Gastroesophageal sphincter (tissue), 4 donors: ENCODE results near the gene HIF1A. TPM values are rescaled to one million over a fixed set of nuclear protein-coding genes. Genes with fewer than 3 reads are reported as not detected.

Experiments used
- ATAC-seq: fragments of 150-250 bp; one replicate; pipeline ENCODE4 v1.9.1; 2016; ENCODE audit warnings: mild to moderate bottlenecking, moderate library complexity
- H3K27ac ChIP-seq, 4 donors: fragments of 200-600 bp; sonication (generic) in 3 of 4; 1 replicate in 3 of 4; 2 replicates in 1 of 4; pipeline ENCODE4 v1.5.1; 2016 to 2019
- H3K27me3 ChIP-seq: fragments of 200-600 bp; sonication (generic); one replicate; pipeline ENCODE4 v1.5.1; 2019
- H3K36me3 ChIP-seq, 2 donors: fragments of 200-600 bp; sonication (generic); one replicate each; pipeline ENCODE4 v1.5.1; 2019; ENCODE audit warnings: control low read depth in 1 of 2
- H3K4me1 ChIP-seq, 3 donors: fragments of 200-600 bp; sonication (generic); 1 replicate in 2 of 3; 2 replicates in 1 of 3; pipeline ENCODE4 v1.5.1; 2016 to 2019; ENCODE audit warnings: control low read depth in 2 of 3
- H3K4me3 ChIP-seq, 2 donors: fragments of 200-600 bp; sonication (generic); one replicate each; pipeline ENCODE4 v1.5.1; 2019; ENCODE audit warnings: mild to moderate bottlenecking in 1 of 2, moderate library complexity in 1 of 2
- H3K9me3 ChIP-seq, 3 donors: fragments of 200-600 bp; sonication (generic); one replicate each; pipeline ENCODE4 v1.5.1; 2017 to 2019; ENCODE audit warnings: control low read depth in 2 of 3
- CTCF ChIP-seq, 4 experiments: fragments of 200-600 bp in 2 of 4; fragments of 450-650 bp in 2 of 4; sonication (generic) in 1 of 4; IDR thresholded peaks; one replicate each; pipeline ENCODE4 v1.5.1; 2017 to 2019; ENCODE audit warnings: antibody characterized with exemption in 4 of 4, mild to moderate bottlenecking in 2 of 4, moderate library complexity in 2 of 4
- EP300 ChIP-seq: sonication (generic); formaldehyde crosslinking; IDR thresholded peaks from one replicate; pipeline ENCODE4 v1.6.1; 2017; ENCODE audit warnings: antibody characterized with exemption, mild to moderate bottlenecking
- POLR2A ChIP-seq, 2 donors: fragments of 450-650 bp; IDR thresholded peaks; one replicate each; pipeline ENCODE4 v1.6.1; 2017; ENCODE audit warnings: antibody characterized with exemption in 2 of 2, mild to moderate bottlenecking in 2 of 2, moderate library complexity in 1 of 2
- POLR2AphosphoS5 ChIP-seq: sonication (generic); formaldehyde crosslinking; IDR thresholded peaks from one replicate; pipeline ENCODE4 v1.6.1; 2017; ENCODE audit warnings: antibody characterized with exemption
- WGBS, 2 donors: methylation state at CpG; one replicate each; pipeline ENCODE4 v1.1.5; 2018; ENCODE audit warnings: low coverage in 1 of 2; 5-methylcytosine and 5-hydroxymethylcytosine counted together
- total RNA-seq, 4 donors: library from RNA; depleted of rRNA; stranded (reverse); fragments of >200 nt; gene quantifications; one replicate each; pipeline ENCODE4 v1.1.0, GENCODE V29; 2016

Gene HIF1A
- total RNA-seq, 4 donors from 2014 or later: 84.3 to 120 (median 111) TPM

DNA sequence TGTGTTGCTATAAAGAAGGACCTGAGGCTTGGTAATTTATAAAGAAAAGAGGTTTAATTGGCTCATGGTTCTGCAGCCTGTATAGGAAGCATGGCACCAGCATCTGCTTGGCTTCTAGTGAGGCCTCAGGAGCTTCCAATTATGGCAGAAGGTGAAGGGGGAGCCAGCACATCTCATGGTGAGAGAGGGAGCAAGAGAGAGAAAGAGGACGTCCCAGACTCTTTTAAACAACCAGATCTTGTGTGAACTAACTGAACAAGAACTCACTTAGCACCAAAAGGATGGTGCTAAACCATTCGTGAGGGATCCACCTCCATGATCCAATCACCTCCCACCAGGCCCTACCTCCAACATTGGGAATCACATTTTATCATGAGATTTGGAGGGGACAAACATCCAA lies 60.8 kb downstream of the HIF1A start:
- 59 to 90% methylated on average over 1 to 2 of the region's 2 CpGs for WGBS, 2 donors
- no peak for ATAC-seq
- Histone ChIP-seq H3K4me1 (peaks cover 0 to 10% (median 3%) of the 10 kb centered on the region in 3 donors), H3K9me3 (no peaks in the 10 kb centered on the region), H3K27me3 (no peaks in the 10 kb centered on the region), H3K36me3 (no peaks in the 10 kb centered on the region), H3K4me3 (no peak overlapping the region), H3K27ac (no peak overlapping the region)
- TF ChIP-seq CTCF (IDR thresholded peaks at IDR 0.05) (no peak), POLR2AphosphoS5 (no peak), EP300 (no peak), POLR2A (IDR thresholded peaks at IDR 0.05) (no peak)

- H3K36me3 ChIP-seq: no peaks in the 10 kb centered on the region
- 73 to 93% methylated on average over 5 to 6 of the region's 7 CpGs for WGBS, 2 donors
- no peaks in the 10 kb centered on the region for H3K9me3 ChIP-seq
- H3K4me1 ChIP-seq: peaks cover 0 to 29% (median 0%) of the 10 kb centered on the region in 3 donors
- no peak overlapping the region for H3K27ac ChIP-seq
- H3K27me3 ChIP-seq: no peaks in the 10 kb centered on the region
- TF ChIP-seq POLR2AphosphoS5: no peak
- no peak for TF ChIP-seq POLR2A (IDR thresholded peaks at IDR 0.05)
- TF ChIP-seq EP300: no peak
- TF ChIP-seq CTCF (IDR thresholded peaks at IDR 0.05): no peak
- no peak for ATAC-seq
- H3K4me3 ChIP-seq: no peak overlapping the region
Observed at GRCh38 chr14:61759878-61760277, 64.6 kb downstream of the HIF1A start.

- Histone ChIP-seq H3K9me3 (no peaks in the 10 kb centered on the region), H3K4me1 (peaks cover 0 to 45% (median 0%) of the 10 kb centered on the region in 3 donors), H3K27me3 (no peaks in the 10 kb centered on the region), H3K4me3 (peak overlapping the region; percentile 71 to 83), H3K27ac (peak overlapping the region; percentile 80 to 93 (median 88)), H3K36me3 (no peaks in the 10 kb centered on the region)
- no peak for TF ChIP-seq CTCF (IDR thresholded peaks at IDR 0.05)
- no peak for TF ChIP-seq POLR2A (IDR thresholded peaks at IDR 0.05)
- TF ChIP-seq POLR2AphosphoS5: no peak
- no peak for TF ChIP-seq EP300
- peak; percentile 1 for ATAC-seq
- 45 to 58% methylated on average over 5 of the region's 5 CpGs for WGBS, 2 donors
Observed at GRCh38 chr14:61761557-61761956, 66.2 kb downstream of the HIF1A start.

- WGBS, 2 donors: 0% methylated on average over 11 to 12 of the region's 49 CpGs
- Histone ChIP-seq H3K36me3 (peaks cover 0 to under 1% of the 10 kb centered on the region in 2 donors), H3K27ac (peak within 1 kb of the TSS; percentile 80 to 93 (median 88)), H3K9me3 (no peaks in the 10 kb centered on the region), H3K27me3 (no peaks in the 10 kb centered on the region), H3K4me3 (peak within 1 kb of the TSS; percentile 71 to 83), H3K4me1 (peaks cover 0 to 45% (median 0%) of the 10 kb centered on the region in 3 donors)
- peak; percentile 99 for ATAC-seq
- TF ChIP-seq CTCF (IDR thresholded peaks at IDR 0.05): no peak
- peak; percentile 90 for TF ChIP-seq POLR2AphosphoS5
- TF ChIP-seq POLR2A (IDR thresholded peaks at IDR 0.05): peak; percentile 66 to 80
- no peak for TF ChIP-seq EP300
Observed at GRCh38 chr14:61761959-61762786, 66.9 kb downstream of the HIF1A start, which contains the start of gene SNAPC1. Gene SNAPC1, plus strand, starts transcription at chr14:61762420. Its CDS starts 41 bp downstream, at chr14:61762461.
